ENCODE measurements around the gene TMEM220.

The TMEM220 gene

GRCh38 chr17:10729334-10730193, at the start of gene TMEM220:
Gene TMEM220 (minus strand): TSS chr17:10730023. CDS start chr17:10729851, 172 bp downstream.
- peak in 2 of 3 experiments; percentile 11 to 35 for DNase-seq (ENCODE audit: low read depth in 3 of 3)

DNA sequence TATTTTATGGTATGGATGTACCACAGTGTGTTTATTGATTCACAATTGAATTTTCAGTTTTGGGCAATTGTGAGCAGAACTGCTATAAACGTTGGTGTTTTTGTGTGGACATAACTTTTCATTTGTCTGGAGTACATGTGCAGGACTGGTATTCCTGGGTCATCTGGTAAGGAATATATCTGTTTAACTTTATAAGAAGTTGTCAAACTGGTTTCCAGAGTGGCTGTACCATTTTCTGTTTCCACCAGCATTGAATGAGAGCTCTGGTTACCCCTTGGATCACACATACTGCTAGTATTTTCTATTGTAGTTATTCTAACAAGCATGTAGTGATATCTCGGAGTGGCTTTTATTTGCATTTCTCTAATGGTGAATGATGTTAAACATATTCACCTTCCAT, 49.8 kb upstream of the TMEM220 start:
- DNase-seq (ENCODE audit: low read depth in 3 of 3) = no peak

DNA sequence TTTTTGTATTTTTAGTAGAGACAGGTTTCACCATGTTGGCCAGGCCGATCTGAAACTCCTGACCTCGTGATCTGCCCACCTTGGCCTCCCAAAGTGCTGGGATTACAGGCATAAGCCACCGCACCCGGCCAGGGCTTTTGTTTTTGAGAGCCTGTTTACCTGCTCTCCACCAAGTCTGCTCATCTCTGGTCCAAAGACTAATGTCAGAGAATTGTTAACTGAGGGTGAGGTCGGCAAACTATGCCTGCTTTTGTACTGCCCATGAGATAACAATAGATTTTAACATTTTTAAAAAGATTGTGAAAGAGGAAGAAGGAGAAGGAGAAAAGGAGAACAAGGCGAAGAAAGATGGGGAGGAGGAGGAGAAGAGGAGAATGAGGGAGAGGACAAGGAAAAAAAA, 48.1 kb upstream of the TMEM220 start:
- no peak for DNase-seq (ENCODE audit: low read depth in 3 of 3)

GRCh38 chr17:10777131-10777807, 47.4 kb upstream of the TMEM220 start:
- DNase-seq (ENCODE audit: low read depth in 3 of 3) = no peak

DNA sequence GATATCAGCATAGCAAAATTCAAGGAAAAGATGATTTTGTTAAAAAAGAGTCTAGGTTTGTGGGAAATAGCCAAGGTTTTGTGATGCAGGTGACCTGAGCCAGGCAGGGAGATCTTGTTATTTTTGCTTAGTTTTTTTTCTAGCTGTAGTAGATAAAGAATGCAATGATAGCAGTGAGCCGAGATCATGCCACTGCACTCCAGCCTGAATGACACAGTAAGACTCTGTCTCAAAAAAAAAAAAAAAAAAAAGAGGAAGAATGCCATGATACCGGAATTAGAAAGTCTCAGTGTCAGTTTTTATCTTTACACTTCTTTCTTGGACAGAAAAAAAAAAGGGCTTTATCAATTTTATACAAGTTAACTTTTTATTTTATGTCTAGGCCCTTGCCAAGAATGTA, 46.6 kb upstream of the TMEM220 start:
- no peak for DNase-seq (ENCODE audit: low read depth in 3 of 3)

DNA sequence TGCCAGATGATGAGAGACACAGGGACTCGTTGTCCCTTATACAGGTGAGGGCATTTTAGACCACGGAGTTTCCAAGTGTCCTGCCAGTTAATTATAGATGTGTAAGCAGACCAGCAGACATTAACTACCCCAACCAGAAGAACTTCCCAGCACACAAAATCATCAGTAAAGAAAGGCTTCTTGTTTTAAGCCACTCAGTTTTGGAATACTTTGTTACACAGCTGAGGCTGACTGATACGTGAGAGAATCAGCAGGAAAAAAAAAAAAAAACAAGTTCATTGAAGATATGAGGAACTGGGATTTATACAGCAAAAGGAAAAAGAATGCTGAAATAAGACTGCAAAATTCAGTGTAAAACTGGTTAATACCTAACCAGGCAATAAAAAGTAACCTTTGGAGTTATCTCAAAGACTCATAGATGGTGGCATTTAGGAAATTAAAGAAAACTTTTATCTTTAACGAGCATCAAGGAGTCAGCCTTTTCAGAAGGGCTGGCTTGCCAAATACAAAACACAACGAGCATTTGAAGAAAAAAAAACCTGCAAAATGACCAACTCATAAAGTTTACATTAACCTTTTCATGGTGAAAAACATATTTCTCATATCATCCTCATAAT, 46.0 kb upstream of the TMEM220 start:
- no peak for DNase-seq (ENCODE audit: low read depth in 3 of 3)

GRCh38 chr17:10775058-10775457, 45.2 kb upstream of the TMEM220 start:
- no peak for DNase-seq (ENCODE audit: low read depth in 3 of 3)

GRCh38 chr17:10773391-10773790, 43.6 kb upstream of the TMEM220 start:
- DNase-seq (ENCODE audit: low read depth in 3 of 3) = no peak

DNA sequence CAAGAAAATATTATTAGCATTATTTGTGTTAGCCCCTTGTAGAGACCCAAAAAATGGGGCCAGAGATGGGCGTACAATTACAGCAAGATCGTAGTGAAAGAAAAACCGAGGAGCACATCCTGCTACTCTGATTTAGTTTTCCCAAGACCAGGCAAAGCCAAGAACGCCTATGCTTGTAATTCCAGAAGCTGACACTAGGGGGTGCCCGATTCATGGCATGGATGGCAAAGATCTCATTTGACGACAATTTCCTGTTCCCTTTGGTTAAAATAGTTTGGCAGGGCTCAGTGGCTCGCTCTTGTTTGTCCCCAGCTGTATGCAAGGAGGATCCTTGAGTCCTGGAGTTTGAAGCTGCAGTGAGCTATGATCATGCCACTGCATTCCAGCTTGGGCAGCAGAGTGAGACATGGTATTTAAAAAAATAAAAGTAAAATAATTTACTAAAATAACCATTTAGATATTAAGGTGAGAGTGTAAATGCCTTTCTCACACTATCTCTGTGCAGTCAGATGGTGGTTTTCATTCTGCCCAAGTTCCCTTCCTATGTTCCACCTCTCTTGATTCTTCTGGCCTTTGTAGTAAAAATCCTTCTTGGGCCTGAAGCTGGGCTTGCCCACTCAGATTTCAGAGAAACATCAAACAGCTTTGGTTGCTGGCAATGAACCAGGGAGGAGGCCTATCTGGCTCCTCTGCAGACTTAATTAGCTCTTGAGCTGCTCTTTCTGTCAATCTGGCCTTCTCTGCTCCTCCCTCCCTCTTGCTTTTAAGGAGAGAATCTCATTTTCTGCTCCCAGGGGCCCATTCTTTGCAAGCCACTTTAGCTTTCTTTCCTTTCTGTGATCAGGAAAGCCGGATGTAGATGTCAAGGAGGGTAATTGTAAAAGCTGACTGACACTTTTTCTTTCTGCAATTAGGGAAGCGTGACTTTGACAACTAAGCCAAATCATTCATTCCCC, 42.9 kb upstream of the TMEM220 start:
- DNase-seq (ENCODE audit: low read depth in 3 of 3) = peak in 1 of 3 experiments; percentile 37

GRCh38 chr17:10771148-10771547, 41.3 kb upstream of the TMEM220 start:
- no peak for DNase-seq (ENCODE audit: low read depth in 3 of 3)

DNA sequence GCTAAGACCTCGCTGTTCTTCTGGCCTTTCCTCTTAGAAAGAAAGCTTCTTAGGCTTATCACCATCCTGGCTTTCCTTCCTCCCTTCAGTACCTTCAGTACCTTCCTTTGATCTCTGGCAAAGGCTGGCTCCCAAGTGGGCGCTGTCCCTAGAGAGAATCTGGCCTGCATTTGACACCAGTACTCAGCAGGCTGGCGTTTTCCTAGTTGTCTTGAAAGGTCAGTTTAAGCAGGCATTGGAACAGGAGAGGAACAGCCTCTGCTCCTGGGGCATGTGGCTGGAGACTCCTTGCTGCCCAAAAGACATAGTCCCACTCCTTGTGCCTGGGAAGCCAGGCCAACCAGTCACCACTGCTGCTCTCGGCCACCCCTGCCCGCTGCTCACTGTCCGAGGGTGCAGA, 40.0 kb upstream of the TMEM220 start:
- DNase-seq (ENCODE audit: low read depth in 3 of 3) = no peak

DNA sequence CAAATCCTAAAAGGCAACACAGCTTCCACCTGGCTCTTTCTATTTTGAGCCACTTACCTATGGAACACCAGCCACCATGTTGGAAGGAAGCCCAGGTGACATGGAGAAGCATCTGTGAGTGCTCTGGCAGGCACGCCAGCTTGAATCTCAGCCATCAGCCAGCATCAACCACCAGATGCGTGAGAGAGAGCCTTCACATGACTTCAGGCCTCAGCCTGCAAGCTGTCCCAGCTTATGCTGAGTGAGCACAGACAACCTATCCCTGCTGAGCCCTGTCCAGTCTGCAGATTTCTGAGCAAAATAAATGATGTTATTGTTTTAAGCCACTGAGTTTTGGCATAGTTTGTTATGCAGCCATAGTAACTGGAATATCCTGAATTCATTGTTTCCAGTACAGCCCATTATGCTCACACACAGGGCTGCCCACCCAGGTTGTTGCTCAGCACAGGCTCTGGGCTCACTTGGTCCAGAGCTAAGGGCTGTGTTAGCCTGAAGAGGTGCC, 39.0 kb upstream of the TMEM220 start:
- no peak for DNase-seq (ENCODE audit: low read depth in 3 of 3)

- DNase-seq (ENCODE audit: low read depth in 3 of 3) = no peak
These were observed 37.4 kb upstream of the TMEM220 start for GRCh38 chr17:10767232-10767631.

DNA sequence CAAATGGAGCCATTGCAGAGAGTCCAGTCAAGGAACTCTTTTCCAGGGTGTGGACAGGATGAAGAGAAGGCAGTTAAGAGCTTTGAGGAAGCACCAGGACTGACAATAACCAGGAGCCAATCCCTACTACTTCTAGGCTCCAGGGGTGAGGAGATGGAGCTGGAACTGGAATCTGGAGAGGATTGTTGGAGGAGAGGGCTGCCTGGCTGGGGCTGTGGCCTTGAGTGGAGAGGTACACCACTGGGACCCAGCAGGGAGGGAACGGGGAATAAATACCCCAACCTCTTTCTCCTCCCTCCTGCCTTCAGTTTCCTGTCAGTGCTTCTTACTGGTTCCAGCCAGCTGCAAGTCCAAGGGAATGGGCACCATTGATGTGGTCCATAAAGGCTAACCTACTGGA, 32.2 kb upstream of the TMEM220 start:
- no peak for DNase-seq (ENCODE audit: low read depth in 3 of 3)

GRCh38 chr17:10761281-10761680, 31.5 kb upstream of the TMEM220 start:
- no peak for DNase-seq (ENCODE audit: low read depth in 3 of 3)

DNA sequence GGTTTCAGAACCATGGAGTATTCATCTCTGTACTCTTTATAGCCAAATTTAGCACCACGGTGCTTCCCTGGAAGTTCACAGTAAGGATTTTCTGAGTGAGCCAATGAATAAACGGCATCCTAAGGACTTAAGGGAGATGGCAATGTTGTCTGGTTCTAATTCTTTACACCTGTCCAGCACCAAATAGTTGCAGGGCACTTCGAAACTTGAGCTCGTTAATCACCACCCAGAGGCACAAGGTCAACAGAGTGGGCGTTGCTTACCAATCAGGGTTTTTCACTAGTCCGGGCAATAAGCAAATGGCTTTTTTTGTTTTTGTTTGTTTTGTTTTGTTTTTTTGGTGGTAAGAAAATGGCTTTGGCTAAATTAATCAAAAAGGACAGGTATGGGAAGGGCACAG, 28.2 kb upstream of the TMEM220 start:
- DNase-seq (ENCODE audit: low read depth in 3 of 3) = no peak

GRCh38 chr17:10757647-10758046, 27.8 kb upstream of the TMEM220 start:
- DNase-seq (ENCODE audit: low read depth in 3 of 3) = no peak

GRCh38 chr17:10757067-10757466, 27.2 kb upstream of the TMEM220 start:
- DNase-seq (ENCODE audit: low read depth in 3 of 3) = no peak

GRCh38 chr17:10756619-10757018, 26.8 kb upstream of the TMEM220 start:
- DNase-seq (ENCODE audit: low read depth in 3 of 3) = no peak

- no peak for DNase-seq (ENCODE audit: low read depth in 3 of 3)
These were observed 26.4 kb upstream of the TMEM220 start for GRCh38 chr17:10756185-10756584.

DNA sequence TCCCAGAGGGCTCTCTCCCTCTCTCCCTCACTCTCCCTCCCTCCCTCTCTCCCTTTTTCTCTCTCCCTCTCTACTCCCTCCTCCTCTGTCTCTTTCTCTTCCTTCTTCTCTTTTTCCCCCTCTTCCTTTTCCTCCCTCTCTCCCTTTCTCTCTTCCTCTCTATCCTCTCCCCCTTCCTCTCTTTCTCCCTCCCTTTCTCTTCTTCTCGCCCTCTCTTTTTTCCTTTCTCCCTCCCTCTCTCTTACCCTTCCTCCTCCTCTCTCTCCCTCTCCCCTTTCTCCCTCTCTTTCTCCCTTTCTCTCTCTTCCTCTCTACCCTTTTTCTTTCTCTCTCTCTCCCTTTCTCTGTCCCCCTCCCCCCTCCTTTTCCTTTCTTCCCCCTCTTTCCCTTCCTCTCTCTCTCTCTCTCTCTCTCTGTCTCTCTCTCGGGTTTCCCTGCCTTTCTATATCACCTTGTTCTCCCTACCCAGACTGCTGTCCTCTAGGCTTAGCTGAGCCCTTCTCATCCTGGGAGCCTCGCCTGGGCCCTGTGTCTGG, 25.8 kb upstream of the TMEM220 start:
- no peak for DNase-seq (ENCODE audit: low read depth in 3 of 3)

Measured in stimulated activated CD4-positive, alpha-beta T cell treated with anti-CD3 and anti-CD28 coated beads, TNF-alpha, amount 100 ng/mL, for 24 hours (primary cell).